ENCODE data around the gene ZNF660. TPM values are rescaled to one million over a fixed set of nuclear protein-coding genes. Genes with fewer than 3 reads are reported as not detected.

ZNF660 gene
- total RNA-seq, 1 donor from 2014 or later, result 2.2 TPM

DNA sequence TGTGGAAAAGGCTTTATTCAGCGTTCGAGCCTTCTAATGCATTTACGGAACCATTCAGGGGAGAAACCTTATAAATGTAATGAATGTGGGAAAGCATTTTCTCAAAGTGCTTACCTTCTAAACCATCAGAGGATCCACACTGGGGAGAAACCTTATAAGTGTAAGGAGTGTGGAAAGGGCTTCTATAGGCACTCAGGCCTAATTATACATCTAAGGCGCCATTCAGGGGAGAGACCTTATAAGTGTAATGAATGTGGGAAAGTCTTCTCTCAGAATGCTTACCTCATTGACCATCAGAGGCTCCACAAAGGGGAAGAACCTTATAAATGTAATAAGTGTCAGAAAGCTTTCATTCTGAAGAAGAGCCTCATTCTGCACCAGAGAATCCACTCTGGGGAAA, 57.6 kb downstream of the ZNF660 start:
- no peak for DNase-seq

DNA sequence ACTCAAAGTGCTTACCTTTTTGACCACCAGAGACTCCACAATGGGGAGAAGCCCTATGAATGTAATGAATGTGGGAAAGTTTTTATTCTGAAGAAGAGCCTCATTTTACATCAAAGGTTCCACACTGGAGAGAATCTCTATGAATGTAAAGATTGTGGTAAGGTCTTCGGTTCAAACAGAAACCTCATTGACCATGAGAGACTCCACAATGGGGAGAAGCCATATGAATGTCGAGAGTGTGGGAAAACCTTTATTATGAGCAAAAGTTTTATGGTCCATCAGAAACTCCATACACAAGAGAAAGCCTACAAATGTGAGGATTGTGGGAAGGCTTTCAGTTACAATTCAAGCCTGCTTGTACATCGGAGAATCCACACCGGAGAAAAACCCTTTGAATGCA, 58.3 kb downstream of the ZNF660 start:
- DNase-seq, result no peak

DNA sequence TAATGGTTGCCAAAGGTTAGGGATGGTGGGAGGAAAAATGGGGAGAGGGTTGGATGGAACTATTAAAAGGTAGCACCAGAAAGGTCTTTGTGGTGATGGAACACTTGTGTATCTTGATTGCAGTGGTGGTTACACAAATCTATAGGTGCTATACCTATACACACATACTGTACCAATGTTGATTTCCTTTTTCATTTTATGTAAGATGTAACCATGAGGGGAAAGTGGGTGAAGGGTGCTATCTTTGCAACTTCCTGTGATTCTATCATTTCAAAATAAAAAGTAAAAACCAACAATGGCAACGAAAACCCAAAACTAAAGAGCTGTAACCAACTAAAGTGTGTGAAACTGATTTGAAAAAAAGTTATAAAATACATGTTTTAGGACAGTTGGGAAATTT, 63.0 kb downstream of the ZNF660 start:
- no peak for DNase-seq

DNA sequence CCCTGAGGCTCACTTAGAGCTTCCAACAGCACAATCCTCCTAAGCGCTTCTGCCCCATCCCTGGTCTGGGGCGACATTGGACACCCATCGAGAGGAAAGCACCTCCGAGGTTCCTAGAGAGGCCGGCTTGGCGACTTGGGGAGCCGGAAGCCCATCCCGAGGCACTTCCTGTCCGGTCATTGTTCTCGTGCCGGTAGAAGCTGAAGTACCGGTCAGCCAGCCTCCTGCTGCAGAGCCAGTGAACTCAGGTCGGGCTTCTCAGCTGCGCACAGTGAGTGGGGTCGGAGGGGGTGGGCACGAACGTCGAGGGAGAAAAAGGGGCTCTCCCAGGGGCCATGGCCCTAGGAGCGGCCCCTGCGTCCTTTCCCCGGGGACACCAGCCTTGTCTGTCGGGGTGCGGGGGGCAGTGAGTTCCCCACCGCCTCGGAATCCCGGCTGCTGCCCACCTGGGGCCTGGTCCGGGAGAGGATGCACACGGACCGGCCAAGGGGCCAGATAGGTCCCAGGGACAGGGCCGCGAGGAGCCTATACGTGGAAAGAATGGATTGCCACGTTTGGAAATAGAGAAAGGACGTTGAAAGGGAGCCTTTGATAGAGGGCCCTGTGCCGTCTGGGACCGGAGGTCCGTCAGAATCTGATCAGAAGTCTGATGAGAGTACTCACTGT, 63.9 kb downstream of the ZNF660 start, which contains the start of gene ZNF35:
Gene ZNF35 (plus strand): TSS at position 169 of the 666 bp plus-strand sequence. CDS start 2,336 bp downstream, outside the sequence.
- peak; percentile 94 for DNase-seq

Other genes with a start within 250 kb of the ZNF660 start
- 25.4 and 31.6 TPM in 2 replicates for gene TCAIM, start 246.2 kb upstream of the ZNF660 start, total RNA-seq
- 9.2 and 10.6 TPM in 2 replicates for gene ZNF445, start 107.3 kb upstream of the ZNF660 start, total RNA-seq
- gene ZKSCAN7, start 29.8 kb upstream of the ZNF660 start, total RNA-seq, result 1.3 and 2.2 TPM in 2 replicates
- 11.0 and 11.4 TPM in 2 replicates for gene ZNF197, start 40.1 kb downstream of the ZNF660 start, total RNA-seq
- gene ZNF35, start 63.8 kb downstream of the ZNF660 start, total RNA-seq, result 18.5 and 23.1 TPM in 2 replicates
- 3.6 and 4.1 TPM in 2 replicates for gene ZNF502, start 127.7 kb downstream of the ZNF660 start, total RNA-seq
- gene ZNF501, start 144.7 kb downstream of the ZNF660 start, total RNA-seq, result 4.2 and 5.4 TPM in 2 replicates
- gene KIAA1143, start 176.7 kb downstream of the ZNF660 start, total RNA-seq, result 23.0 and 23.9 TPM in 2 replicates
- gene KIF15, start 176.8 kb downstream of the ZNF660 start, total RNA-seq, result 7.5 and 21.2 TPM in 2 replicates